Colonic mucosa (tissue), 4 donors: Measurements from ENCODE around the gene DKKL1. TPM values are rescaled to one million over a fixed set of nuclear protein-coding genes. Genes with fewer than 3 reads are reported as not detected.

ENCODE experiments used
- DNase-seq: peaks from one replicate; pipeline ENCODE4 v3.0.0-alpha.2; 2020
- H3K27ac ChIP-seq: fragments of 200-600 bp; one replicate; pipeline ENCODE4 v1.8.0; 2021
- H3K27me3 ChIP-seq: fragments of 200-600 bp; one replicate; pipeline ENCODE4 v1.8.0; 2021
- H3K36me3 ChIP-seq: fragments of 200-600 bp; one replicate; pipeline ENCODE4 v1.8.0; 2021
- H3K4me1 ChIP-seq: fragments of 200-600 bp; one replicate; pipeline ENCODE4 v1.8.0; 2021; ENCODE audit warnings: mild to moderate bottlenecking
- H3K4me3 ChIP-seq: fragments of 200-600 bp; one replicate; pipeline ENCODE4 v1.8.0; 2021
- H3K9ac ChIP-seq, 2 donors: one replicate each; pipeline ENCODE4 v1.7.0; 2013; ENCODE audit warnings: control low read depth in 2 of 2, low read depth in 2 of 2, low read length in 2 of 2
- H3K9me3 ChIP-seq: fragments of 200-600 bp; one replicate; pipeline ENCODE4 v1.8.0; 2021
- intact Hi-C: fragments of 100-400 bp; cut with DNase I; formaldehyde crosslinking; loops from one replicate; pipeline ENCODE4 v1.14.1; 2022
- total RNA-seq, 2 donors: library from RNA; stranded (reverse); fragmentation: NEBNext Ultra II Directional in 1 of 2; extraction: Animal tissue kit (Norgen Biotek cat#: 25700) in 1 of 2; gene quantifications; one replicate each; pipeline ENCODE4 v1.2.1, GENCODE V29; 2021
- TF ChIP-seq, protein P1 (sequence below): fragments of 200-600 bp; IDR thresholded peaks from one replicate; pipeline ENCODE4 v1.8.0; 2022; ENCODE audit warnings: antibody characterized with exemption, mild to moderate bottlenecking
- donor health status: healthy.
- donor health status: DM: no; HTN: no; CAD: no.
- donor health status: DM: no; HTN: no; CAD: no.

The DKKL1 gene
- total RNA-seq, 2 donors from 2014 or later: not detected

DNA sequence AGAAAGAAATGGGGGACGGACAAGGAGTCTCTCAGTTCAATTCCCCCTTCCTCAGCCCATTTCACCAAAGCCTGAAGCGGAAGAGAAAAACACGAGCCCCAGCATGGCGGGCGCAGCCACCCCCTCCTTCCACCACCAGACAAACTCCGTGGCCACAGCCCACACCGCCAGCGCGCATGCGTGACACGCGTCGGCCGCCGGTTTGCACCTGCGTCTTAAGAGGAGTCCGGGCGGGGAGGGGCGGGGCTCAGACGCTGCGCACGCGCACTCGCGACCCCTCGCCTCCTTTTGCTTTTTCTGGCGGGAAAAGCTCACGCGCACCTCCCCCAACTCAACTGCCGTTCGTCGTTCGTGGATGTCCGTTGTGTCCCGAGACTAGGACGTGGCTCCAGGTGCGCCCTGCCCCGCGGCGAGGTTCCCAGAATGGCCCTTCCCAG, 24.3 kb downstream of the DKKL1 start, which contains the start of gene KASH5:
Gene KASH5, plus strand, starts transcription at position 314 of the 437 bp plus-strand sequence. CDS start 2,635 bp downstream, outside the sequence.
- Histone ChIP-seq H3K27ac (no peak within 1 kb of the TSS), H3K9me3 (no peaks in the 10 kb centered on the region), H3K4me3 (peak within 1 kb of the TSS; percentile 7), H3K4me1 (no peaks in the 10 kb centered on the region), H3K27me3 (no peaks in the 10 kb centered on the region), H3K36me3 (no peaks in the 10 kb centered on the region), H3K9ac (peak within 1 kb of the TSS in 1 of 2 donors; percentile 19)
- TF ChIP-seq, protein P1, sequence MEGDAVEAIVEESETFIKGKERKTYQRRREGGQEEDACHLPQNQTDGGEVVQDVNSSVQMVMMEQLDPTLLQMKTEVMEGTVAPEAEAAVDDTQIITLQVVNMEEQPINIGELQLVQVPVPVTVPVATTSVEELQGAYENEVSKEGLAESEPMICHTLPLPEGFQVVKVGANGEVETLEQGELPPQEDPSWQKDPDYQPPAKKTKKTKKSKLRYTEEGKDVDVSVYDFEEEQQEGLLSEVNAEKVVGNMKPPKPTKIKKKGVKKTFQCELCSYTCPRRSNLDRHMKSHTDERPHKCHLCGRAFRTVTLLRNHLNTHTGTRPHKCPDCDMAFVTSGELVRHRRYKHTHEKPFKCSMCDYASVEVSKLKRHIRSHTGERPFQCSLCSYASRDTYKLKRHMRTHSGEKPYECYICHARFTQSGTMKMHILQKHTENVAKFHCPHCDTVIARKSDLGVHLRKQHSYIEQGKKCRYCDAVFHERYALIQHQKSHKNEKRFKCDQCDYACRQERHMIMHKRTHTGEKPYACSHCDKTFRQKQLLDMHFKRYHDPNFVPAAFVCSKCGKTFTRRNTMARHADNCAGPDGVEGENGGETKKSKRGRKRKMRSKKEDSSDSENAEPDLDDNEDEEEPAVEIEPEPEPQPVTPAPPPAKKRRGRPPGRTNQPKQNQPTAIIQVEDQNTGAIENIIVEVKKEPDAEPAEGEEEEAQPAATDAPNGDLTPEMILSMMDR: no peak
- intact Hi-C loops: no loop called here
- peak; percentile 74 for DNase-seq

DNA sequence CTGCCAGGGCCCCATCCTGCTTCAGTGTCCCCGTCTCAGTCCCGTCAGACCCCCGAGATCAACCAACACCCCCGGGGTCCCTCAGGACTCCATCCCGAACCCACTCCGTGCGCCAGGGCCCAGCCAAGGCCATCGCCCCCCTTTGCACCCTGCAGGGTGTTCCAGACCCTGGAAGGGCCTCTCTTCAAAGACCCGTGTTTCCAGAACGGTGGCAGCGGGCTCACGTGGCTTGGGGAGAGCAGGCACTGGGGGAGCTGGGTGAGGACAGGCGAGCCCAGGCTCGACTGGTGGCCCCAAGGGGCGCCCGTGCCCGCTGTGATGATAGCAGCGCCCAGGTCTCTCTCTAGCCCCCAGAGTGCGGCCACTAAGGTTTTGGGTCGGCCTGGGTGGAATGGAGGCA, 25.7 kb downstream of the DKKL1 start:
- no peaks in the 10 kb centered on the region for H3K9me3 ChIP-seq
- TF ChIP-seq, protein P1: no peak
- intact Hi-C loops: no loop called here
- no peak overlapping the region for H3K9ac ChIP-seq
- H3K27me3 ChIP-seq: no peaks in the 10 kb centered on the region
- DNase-seq: no peak
- H3K4me1 ChIP-seq: no peaks in the 10 kb centered on the region
- no peaks in the 10 kb centered on the region for H3K36me3 ChIP-seq
- no peak overlapping the region for H3K4me3 ChIP-seq
- H3K27ac ChIP-seq: no peak overlapping the region

- intact Hi-C loops: no loop called here
- H3K4me3 ChIP-seq: no peak overlapping the region
- no peak for DNase-seq
- no peak overlapping the region for H3K9ac ChIP-seq
- H3K4me1 ChIP-seq: no peaks in the 10 kb centered on the region
- no peaks in the 10 kb centered on the region for H3K27me3 ChIP-seq
- H3K36me3 ChIP-seq: no peaks in the 10 kb centered on the region
- TF ChIP-seq, protein P1: no peak
- no peaks in the 10 kb centered on the region for H3K9me3 ChIP-seq
- no peak overlapping the region for H3K27ac ChIP-seq
Observed at GRCh38 chr19:49390131-49390928, 26.7 kb downstream of the DKKL1 start.

- no peak for DNase-seq
- TF ChIP-seq, protein P1: no peak
- H3K27me3 ChIP-seq: no peaks in the 10 kb centered on the region
Observed at GRCh38 chr19:49390929-49391359, 27.3 kb downstream of the DKKL1 start.

GRCh38 chr19:49391581-49392399, 28.1 kb downstream of the DKKL1 start:
- Histone ChIP-seq H3K4me1 (no peaks in the 10 kb centered on the region), H3K36me3 (no peaks in the 10 kb centered on the region), H3K27me3 (no peaks in the 10 kb centered on the region), H3K4me3 (no peak overlapping the region), H3K27ac (no peak overlapping the region), H3K9me3 (no peaks in the 10 kb centered on the region), H3K9ac (peak overlapping the region in 1 of 2 donors; percentile 56)
- peak; percentile 81 for DNase-seq
- TF ChIP-seq, protein P1: peak; percentile 56
- intact Hi-C loops: loop anchor here (2.0 kb wide), 1 partner anchor 51 kb away; no protein-coding TSS in a partner anchor

More at GRCh38 chr19:49390929-49391359, 27.3 kb downstream of the DKKL1 start:
- no peak overlapping the region for H3K9ac ChIP-seq
- H3K27ac ChIP-seq: no peak overlapping the region
- intact Hi-C loops: no loop called here
- no peak overlapping the region for H3K4me3 ChIP-seq
- no peaks in the 10 kb centered on the region for H3K4me1 ChIP-seq
- no peaks in the 10 kb centered on the region for H3K9me3 ChIP-seq
- H3K36me3 ChIP-seq: no peaks in the 10 kb centered on the region
